Fibroblast of mammary gland (primary cell): Measurements from ENCODE around the gene NOC2L.

ENCODE experiments used
- DNase-seq: peaks from one replicate; pipeline ENCODE4 v3.0.0-alpha.2; 2010; ENCODE audit warnings: low read depth
- H3K4me3 ChIP-seq: 2 replicates; pipeline ENCODE4 v1.5.1; 2011; ENCODE audit warnings: low read depth, mild to moderate bottlenecking, low read length, moderate library complexity; ENCODE audit not compliant: control insufficient read depth
- TF ChIP-seq, protein P1 (sequence below): conservative IDR thresholded peaks from 2 replicates; pipeline ENCODE4 v1.5.1; 2011; ENCODE audit warnings: low read depth, low read length, inconsistent platforms; ENCODE audit not compliant: control insufficient read depth, insufficient read depth

Gene NOC2L

DNA sequence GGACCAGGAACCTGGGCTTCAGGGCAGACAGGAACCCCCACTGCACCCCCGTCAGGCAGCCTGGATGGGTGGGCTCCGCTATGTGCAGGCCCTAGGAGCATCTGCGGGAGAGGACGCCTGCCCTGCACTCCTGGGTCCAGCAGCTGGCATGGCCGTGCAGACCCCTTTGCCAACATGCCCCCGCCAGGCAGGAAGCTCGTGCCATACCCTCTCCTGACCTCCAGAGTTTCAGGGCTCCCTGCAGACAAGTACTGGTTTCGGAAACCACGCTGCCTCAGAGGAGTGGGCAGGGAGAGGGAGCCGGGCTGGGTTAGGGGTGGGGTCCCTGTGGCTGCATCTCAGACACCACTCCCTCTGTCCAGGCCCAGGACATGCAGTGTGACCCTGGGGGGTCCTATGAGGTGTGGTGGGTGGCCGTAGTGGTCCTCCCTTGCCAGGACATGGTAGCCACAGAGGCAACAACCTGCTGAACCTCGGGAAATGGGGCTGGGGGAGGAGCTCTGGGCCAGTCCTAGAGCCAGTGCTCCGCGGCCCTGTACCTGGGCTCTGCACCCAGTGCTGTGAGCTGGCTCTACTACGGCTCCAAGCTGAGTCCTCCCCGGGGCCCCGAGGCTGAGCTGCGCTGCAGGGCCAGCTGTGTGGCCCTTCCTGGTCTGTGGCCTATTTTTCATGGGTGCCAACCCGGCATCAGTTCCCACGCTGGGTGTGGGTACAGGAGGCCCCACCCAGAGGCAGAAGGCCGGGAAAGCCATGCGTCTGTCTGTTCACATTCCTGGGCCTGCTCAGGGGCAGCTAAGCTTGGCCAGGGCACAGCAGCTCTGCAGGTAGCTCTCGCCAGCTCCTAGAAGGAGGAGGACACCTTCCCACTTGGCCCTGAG, 8.6 kb upstream of the NOC2L start:
- no peak for DNase-seq
- TF ChIP-seq, protein P1, sequence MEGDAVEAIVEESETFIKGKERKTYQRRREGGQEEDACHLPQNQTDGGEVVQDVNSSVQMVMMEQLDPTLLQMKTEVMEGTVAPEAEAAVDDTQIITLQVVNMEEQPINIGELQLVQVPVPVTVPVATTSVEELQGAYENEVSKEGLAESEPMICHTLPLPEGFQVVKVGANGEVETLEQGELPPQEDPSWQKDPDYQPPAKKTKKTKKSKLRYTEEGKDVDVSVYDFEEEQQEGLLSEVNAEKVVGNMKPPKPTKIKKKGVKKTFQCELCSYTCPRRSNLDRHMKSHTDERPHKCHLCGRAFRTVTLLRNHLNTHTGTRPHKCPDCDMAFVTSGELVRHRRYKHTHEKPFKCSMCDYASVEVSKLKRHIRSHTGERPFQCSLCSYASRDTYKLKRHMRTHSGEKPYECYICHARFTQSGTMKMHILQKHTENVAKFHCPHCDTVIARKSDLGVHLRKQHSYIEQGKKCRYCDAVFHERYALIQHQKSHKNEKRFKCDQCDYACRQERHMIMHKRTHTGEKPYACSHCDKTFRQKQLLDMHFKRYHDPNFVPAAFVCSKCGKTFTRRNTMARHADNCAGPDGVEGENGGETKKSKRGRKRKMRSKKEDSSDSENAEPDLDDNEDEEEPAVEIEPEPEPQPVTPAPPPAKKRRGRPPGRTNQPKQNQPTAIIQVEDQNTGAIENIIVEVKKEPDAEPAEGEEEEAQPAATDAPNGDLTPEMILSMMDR: no peak
- no peak overlapping the region for H3K4me3 ChIP-seq

DNA sequence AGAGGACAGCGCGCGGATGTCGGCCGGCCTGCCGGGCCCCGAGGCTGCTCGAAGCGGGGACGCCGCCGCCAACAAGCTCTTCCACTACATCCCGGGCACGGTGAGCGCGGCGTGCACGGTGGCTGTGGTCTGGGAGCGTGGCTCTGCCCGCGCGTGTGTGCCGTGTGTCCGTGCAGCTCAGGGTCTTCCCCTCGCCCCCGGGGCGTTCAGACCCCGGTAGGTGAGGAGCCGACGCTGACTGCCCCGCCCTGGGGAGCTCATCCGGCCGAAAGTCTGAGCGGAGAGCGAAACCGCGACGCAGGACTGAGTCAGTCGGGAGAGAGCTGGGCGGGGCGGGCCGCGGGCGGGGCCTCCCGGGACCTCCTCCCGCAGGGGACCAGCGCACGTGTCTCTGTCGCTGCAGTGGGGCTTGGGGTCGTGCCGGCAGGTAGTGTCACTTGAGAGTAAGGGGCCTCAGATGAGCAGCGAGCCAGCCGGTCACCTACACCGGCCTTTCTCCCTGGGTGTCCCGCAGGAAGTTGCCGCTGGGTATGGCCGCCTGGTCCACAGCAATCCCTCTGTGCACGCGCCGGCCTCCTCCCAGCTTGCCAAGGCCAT, 7.7 kb upstream of the NOC2L start:
- peak overlapping the region; percentile 54 for H3K4me3 ChIP-seq
- TF ChIP-seq, protein P1: no peak
- DNase-seq: peak; percentile 52

DNA sequence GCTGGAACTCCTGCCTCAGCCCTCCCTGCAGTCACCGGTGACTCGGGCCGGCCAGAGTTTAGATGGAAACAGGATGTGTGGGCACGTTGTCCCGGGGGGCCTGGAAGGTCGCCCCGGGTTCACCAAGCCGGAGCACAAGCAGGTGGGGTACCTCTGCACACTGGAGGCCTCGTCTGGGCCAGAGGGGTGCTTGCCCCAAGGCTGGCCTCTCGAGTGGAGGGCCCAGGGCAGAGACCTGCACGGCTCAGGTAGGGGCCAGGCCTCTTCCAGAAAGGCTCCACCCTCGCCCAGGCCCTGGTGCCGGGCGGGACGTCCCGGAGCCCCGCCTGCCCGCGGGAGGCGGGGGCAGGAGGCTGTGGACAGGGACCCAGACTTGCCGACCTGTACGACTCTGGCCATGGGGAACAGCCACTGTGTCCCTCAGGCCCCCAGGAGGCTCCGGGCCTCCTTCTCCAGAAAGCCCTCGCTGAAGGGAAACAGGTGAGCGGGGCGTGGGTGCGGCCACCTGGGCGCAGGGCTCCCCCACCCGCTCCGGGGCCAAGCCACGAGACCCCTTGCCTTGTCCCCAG, 7.2 kb upstream of the NOC2L start, which contains the start of gene PLEKHN1:
Gene PLEKHN1 (plus strand): TSS at position 348 of the 569 bp plus-strand sequence. CDS start 50 bp downstream, at position 398.
- H3K4me3 ChIP-seq: peak within 1 kb of the TSS; percentile 54
- TF ChIP-seq, protein P1: no peak
- DNase-seq: peak; percentile 42

DNA sequence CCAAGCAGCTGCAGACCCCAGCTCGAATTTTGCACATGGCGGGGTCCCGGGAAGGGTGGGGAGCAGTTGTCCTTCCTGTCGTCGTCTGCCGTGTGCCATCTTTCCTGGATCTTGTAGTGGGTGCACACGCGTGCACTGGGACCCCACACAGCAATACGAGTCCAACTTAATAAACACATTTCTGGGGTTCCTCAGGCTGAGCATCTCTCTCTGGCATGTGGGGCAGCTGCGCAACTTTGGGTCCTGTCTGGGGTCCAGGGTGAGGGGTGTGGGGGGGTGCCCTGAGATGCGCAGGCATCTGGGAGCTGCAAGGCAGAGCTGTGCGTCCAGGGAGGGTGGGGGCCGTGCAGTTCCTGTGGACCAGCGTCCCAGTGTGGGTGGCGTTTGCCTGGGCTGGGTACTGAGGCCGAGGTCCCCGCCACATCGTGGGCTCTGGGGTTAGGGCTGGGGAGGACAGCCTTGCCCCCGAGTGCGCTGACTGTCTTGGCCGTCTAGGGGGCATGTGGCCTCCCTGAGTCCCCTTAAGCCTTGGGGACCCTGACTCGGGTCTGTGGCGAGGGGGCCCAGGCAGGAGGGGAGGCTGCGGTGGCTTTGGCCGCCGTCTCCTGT, 6.6 kb upstream of the NOC2L start:
- H3K4me3 ChIP-seq: no peak overlapping the region
- TF ChIP-seq, protein P1: no peak
- no peak for DNase-seq

DNA sequence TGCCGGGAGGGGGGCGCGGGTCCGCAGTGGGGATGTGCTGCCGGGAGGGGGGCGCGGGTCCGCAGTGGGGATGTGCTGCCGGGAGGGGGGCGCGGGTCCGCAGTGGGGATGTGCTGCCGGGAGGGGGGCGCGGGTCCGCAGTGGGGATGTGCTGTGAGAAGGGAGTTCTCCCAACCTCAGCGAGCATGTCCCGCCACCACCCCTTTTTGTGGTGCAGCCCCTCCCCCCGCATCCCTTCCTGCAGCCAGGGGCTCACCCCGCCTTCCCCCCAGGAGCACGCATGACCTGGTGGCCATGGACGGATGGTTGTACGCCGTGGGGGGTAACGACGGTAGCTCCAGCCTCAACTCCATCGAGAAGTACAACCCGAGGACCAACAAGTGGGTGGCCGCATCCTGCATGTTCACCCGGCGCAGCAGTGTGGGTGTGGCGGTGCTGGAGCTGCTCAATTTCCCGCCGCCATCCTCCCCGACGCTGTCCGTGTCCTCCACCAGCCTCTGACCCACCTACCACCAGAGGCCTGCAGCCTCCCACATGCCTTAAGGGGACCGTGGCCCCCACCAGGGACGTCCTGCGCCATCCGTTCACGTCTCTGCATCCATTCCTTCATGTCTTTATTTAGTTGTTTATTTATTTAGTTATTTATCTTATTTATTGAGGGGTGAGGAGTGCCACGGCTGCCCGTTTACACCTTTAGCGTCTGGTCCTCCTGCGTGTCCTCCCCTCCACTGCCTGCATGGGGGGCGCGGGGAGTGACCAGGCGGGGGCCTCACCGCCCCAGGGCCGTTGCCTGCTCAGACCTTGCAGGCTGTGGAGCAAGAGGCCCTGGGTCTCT, 5.9 kb upstream of the NOC2L start:
- DNase-seq: no peak
- TF ChIP-seq, protein P1: no peak
- no peak overlapping the region for H3K4me3 ChIP-seq

DNA sequence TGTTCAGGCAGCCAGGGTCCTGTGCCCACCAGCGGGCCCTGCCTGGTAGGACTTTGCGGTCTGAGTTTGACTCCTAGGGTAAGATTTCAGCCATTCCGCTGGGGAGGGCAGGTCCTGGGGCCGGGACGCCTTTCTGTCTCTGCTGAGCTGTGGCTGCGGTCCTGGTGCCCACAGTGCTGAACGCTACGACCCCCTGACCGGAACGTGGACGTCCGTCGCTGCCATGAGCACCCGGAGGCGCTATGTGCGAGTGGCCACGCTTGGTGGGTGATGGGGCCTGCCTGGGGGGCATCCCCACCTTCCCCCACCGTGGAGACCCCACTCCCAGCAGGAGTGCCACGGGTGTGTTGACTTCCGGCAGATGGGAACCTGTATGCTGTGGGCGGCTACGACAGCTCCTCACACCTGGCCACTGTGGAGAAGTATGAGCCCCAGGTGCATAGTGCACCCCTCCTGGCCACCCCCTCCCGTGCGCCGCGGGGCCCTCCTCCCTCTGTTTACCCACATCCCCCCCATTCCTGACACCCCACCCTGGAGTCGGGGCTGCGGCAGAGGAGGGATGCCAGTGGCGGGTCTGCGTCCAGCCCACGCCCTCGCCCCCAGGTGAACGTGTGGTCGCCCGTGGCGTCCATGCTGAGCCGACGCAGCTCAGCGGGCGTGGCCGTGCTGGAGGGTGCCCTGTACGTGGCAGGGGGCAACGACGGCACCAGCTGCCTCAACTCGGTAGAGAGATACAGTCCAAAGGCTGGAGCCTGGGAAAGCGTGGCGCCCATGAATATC, 4.9 kb upstream of the NOC2L start:
- no peak for DNase-seq
- no peak overlapping the region for H3K4me3 ChIP-seq
- TF ChIP-seq, protein P1: no peak
